Measurements from ENCODE around the gene EFCAB8. TPM values are rescaled to one million over a fixed set of nuclear protein-coding genes. Genes with fewer than 3 reads are reported as not detected.

Gene EFCAB8
- polyA plus RNA-seq, 1 experiment, result not detected

DNA sequence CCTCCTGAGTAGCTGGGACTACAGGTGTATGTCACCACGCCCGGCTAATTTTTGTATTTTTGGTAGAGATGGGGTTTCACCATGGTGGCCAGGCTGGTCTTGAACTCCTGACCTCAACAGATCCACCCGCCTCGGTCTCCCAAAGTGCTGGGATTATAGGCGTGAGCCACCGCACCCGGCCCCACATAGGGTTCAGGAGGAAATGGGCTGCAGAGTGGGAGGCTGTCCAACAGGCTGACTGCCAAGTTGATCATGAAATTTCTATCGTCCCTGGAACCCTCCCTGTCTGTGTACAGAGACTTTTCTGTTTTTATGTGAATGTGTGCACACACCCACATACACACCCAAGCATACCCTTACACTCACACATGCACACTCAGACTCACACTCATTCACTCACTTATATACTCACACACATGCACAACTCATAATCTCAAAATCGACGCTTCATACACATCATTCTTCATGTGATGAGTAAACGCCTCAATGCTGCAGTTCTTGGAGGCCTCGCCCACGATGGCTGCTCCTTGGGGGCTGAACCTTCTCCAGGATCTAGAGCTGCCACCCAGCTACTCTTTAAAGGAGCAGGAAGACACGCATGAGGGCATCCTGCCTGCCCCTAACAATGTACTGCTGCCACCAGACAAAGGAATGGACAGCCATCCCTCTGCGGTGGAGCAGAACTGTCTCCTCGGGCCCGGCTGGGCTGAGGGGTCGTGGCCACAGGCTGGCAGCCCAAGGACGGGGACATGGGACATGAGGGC is 109.9 kb downstream of the EFCAB8 start:
- peaks cover 17% of the 10 kb centered on the region for H3K27me3 ChIP-seq (ENCODE audit: control insufficient read depth, insufficient read depth, low read length)
- TF ChIP-seq, protein P1, sequence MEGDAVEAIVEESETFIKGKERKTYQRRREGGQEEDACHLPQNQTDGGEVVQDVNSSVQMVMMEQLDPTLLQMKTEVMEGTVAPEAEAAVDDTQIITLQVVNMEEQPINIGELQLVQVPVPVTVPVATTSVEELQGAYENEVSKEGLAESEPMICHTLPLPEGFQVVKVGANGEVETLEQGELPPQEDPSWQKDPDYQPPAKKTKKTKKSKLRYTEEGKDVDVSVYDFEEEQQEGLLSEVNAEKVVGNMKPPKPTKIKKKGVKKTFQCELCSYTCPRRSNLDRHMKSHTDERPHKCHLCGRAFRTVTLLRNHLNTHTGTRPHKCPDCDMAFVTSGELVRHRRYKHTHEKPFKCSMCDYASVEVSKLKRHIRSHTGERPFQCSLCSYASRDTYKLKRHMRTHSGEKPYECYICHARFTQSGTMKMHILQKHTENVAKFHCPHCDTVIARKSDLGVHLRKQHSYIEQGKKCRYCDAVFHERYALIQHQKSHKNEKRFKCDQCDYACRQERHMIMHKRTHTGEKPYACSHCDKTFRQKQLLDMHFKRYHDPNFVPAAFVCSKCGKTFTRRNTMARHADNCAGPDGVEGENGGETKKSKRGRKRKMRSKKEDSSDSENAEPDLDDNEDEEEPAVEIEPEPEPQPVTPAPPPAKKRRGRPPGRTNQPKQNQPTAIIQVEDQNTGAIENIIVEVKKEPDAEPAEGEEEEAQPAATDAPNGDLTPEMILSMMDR (IDR thresholded peaks at IDR 0.05; ENCODE audit: low read depth, low read length), result no peak
- ChIA-PET CTCF (no interaction called here), POLR2A (no interaction called here)
- no peak overlapping the region for H3K27ac ChIP-seq (ENCODE audit: low read depth, low read length)
- no peak overlapping the region for H3K4me3 ChIP-seq (ENCODE audit: low read depth, low read length)
- no peak for DNase-seq (ENCODE audit: low read depth, low spot score)
- H3K9me3 ChIP-seq (ENCODE audit: control insufficient read depth, insufficient read depth, low read length), result no peaks in the 10 kb centered on the region

DNA sequence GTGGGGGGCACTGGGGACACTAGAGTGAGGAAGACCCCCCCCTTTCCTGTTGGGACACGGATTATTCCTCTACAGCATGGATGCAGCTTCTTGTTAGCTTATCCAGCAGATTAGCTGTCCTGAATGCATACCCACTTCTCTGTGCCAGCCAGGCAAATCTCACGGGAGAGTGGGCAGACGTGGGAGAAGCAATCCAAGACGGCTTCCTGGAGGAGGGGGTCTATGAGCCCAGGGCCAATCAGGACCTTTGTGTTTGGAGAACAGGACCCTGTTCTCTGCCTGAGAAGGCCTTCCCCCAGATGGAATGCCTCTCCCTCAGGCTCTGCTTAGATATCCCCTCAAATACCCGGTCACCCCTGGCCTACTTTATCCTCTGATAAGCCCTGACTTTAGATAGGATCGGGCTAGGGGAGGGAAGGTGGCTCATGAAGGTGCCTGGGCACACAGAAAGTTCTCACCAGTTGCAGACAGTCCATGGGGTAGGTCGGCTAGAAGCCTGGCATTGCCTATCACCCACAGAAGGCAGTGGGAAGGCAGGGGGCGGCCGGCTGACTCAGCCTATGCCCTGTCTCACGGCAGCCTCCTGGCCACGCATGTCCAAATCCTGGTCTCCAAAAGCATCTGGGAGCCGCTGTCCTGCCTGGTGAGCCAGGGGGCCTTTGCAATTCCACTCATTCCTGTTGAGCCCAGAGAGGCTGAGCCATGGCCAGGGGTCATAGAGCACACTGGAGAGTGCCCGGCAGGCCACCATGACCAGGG is 110.8 kb downstream of the EFCAB8 start:
- POLR2A ChIA-PET, result no interaction called here
- Histone ChIP-seq H3K27me3 (ENCODE audit: control insufficient read depth, insufficient read depth, low read length) (peaks cover 15% of the 10 kb centered on the region), H3K27ac (ENCODE audit: low read depth, low read length) (no peak overlapping the region), H3K4me3 (ENCODE audit: low read depth, low read length) (no peak overlapping the region), H3K9me3 (ENCODE audit: control insufficient read depth, insufficient read depth, low read length) (no peaks in the 10 kb centered on the region)
- CTCF ChIA-PET, result no interaction called here
- no peak for DNase-seq (ENCODE audit: low read depth, low spot score)
- TF ChIP-seq, protein P1 (IDR thresholded peaks at IDR 0.05; ENCODE audit: low read depth, low read length), result no peak

DNA sequence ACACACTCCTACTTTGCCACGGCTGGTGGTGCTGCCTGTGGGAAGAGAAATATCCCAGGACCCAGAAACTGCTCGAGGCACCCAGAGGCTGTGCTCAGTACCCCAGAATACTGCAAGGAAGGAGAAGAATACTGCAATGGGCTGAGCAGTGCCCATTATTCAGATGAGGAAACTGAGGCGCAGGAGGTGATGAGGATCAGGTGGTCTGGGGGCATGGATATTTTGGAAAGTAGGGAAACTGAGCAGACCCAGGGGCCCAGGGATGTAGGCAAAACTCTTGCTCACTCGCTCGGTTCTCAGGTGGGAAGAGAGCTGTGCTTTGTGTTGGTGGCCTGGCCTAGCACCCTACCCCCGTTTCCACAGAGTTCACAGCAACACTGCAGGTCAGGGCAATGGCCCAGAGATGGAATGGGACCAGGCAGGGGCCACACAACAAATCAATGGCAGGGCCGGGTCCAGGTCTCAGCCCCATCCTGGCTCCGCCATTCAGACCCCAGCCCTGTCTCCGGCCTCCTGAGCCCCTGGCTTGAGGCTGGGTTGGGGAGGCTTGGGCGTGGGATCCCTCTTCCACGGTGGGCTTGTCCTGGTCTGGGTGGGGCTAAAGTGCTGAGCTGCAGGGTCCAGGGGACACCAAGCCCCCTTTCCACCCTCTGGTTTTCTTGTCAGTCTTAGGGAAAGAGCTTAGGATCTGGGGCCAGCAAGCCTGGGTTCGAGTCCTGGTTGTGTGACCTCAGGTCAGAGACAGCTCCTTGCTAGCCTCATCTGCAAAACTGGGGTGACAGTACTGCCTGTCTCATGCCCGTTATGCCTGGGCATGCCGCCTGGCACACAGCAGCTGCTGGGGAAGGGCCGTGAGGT is 111.6 kb downstream of the EFCAB8 start:
- Histone ChIP-seq H3K27me3 (ENCODE audit: control insufficient read depth, insufficient read depth, low read length) (peaks cover 14% of the 10 kb centered on the region), H3K4me3 (ENCODE audit: low read depth, low read length) (no peak overlapping the region), H3K9me3 (ENCODE audit: control insufficient read depth, insufficient read depth, low read length) (no peaks in the 10 kb centered on the region), H3K27ac (ENCODE audit: low read depth, low read length) (no peak overlapping the region)
- no peak for DNase-seq (ENCODE audit: low read depth, low spot score)
- ChIA-PET POLR2A (no interaction called here), CTCF (no interaction called here)
- TF ChIP-seq, protein P1 (IDR thresholded peaks at IDR 0.05; ENCODE audit: low read depth, low read length), result no peak

DNA sequence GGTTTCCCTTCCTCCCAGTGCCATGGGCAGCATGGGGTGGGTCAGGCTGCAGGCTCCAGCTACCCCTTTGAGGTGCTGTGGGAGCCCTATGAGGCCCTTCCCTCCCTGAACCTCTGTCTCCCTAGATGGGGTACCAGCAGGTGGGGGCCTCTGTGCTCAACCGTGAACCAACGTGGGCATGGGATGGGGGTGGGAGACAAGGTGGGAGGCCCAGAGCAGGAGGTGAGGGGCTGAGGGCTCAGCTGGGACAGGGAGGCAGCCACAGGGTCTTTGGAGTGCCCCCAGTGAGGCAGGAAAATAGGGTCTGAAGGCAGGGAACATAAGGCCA is 112.2 kb downstream of the EFCAB8 start:
- POLR2A ChIA-PET, result no interaction called here
- Histone ChIP-seq H3K4me3 (ENCODE audit: low read depth, low read length) (no peak overlapping the region), H3K27ac (ENCODE audit: low read depth, low read length) (no peak overlapping the region), H3K9me3 (ENCODE audit: control insufficient read depth, insufficient read depth, low read length) (no peaks in the 10 kb centered on the region), H3K27me3 (ENCODE audit: control insufficient read depth, insufficient read depth, low read length) (peaks cover 11% of the 10 kb centered on the region)
- TF ChIP-seq, protein P1 (IDR thresholded peaks at IDR 0.05; ENCODE audit: low read depth, low read length), result no peak
- CTCF ChIA-PET, result no interaction called here
- no peak for DNase-seq (ENCODE audit: low read depth, low spot score)

Measured in AG04450 (cell line).